GM12891 (cell line): ENCODE results near the gene GNL1.

Source experiments
- POLR2A ChIP-seq: IDR thresholded peaks from 2 replicates; pipeline ENCODE4 v1.6.1; 2011; ENCODE audit warnings: low read depth, low read length, control low read depth
- POLR2AphosphoS5 ChIP-seq: IDR thresholded peaks from 2 replicates; pipeline ENCODE4 v1.6.1; 2011; ENCODE audit warnings: low read depth, low read length, control low read depth
- POU2F2 ChIP-seq: IDR thresholded peaks from 2 replicates; pipeline ENCODE4 v1.6.1; 2011; ENCODE audit warnings: low read depth, mild to moderate bottlenecking, control low read depth, low read length, moderate library complexity
- SPI1 ChIP-seq: IDR thresholded peaks from 2 replicates; pipeline ENCODE4 v1.6.1; 2011; ENCODE audit warnings: low read depth, low read length, control low read depth
- TAF1 ChIP-seq: IDR thresholded peaks from 2 replicates; pipeline ENCODE4 v1.6.1; 2011; ENCODE audit warnings: low read depth, low read length, control low read depth

GRCh38 chr6:30557683-30557981 is 1.3 kb upstream of the GNL1 start:
- no peak for TF ChIP-seq POLR2A
- no peak for TF ChIP-seq TAF1
- no peak for TF ChIP-seq POLR2AphosphoS5
- no peak for TF ChIP-seq SPI1
- no peak for TF ChIP-seq POU2F2
